H9 (cell line): ENCODE data around the gene RCN1. TPM values are rescaled to one million over a fixed set of nuclear protein-coding genes. Genes with fewer than 3 reads are reported as not detected.

Source experiments
- DNase-seq: peaks from one replicate; pipeline ENCODE4 v3.0.0-alpha.2; 2017
- H2AFZ ChIP-seq: one replicate; pipeline ENCODE4 v1.6.1; 2013; ENCODE audit warnings: mild to moderate bottlenecking, low read length, control low read depth, moderate library complexity
- H2AK5ac ChIP-seq: 2 replicates; pipeline ENCODE4 v1.6.1; 2013; ENCODE audit warnings: low read length, control low read depth, mixed read lengths; ENCODE audit not compliant: insufficient read length
- H2BK120ac ChIP-seq: one replicate; pipeline ENCODE4 v1.6.1; 2013; ENCODE audit warnings: low read depth, mild to moderate bottlenecking, low read length, control low read depth, inconsistent platforms; ENCODE audit not compliant: poor library complexity, severe bottlenecking
- H2BK12ac ChIP-seq: 2 replicates; pipeline ENCODE4 v1.6.1; 2013; ENCODE audit warnings: low read length, control low read depth, mixed read lengths, low read depth; ENCODE audit not compliant: insufficient read length
- H2BK15ac ChIP-seq: 2 replicates; pipeline ENCODE4 v1.6.1; 2013; ENCODE audit warnings: low read depth, low read length, control low read depth
- H2BK20ac ChIP-seq: one replicate; pipeline ENCODE4 v1.6.1; 2013; ENCODE audit warnings: low read depth, mild to moderate bottlenecking, low read length, control low read depth, inconsistent platforms; ENCODE audit not compliant: poor library complexity, severe bottlenecking
- H2BK5ac ChIP-seq: 2 replicates; pipeline ENCODE4 v1.6.1; 2013; ENCODE audit warnings: low read length, control low read depth, mixed read lengths; ENCODE audit not compliant: insufficient read length
- H3K14ac ChIP-seq: 2 replicates; pipeline ENCODE4 v1.6.1; 2013; ENCODE audit warnings: low read length, control low read depth; ENCODE audit not compliant: insufficient read depth
- H3K18ac ChIP-seq: 2 replicates; pipeline ENCODE4 v1.6.1; 2013; ENCODE audit warnings: low read depth, mild to moderate bottlenecking, mixed read lengths, low read length, control low read depth; ENCODE audit not compliant: insufficient read length
- H3K23ac ChIP-seq: 2 replicates; pipeline ENCODE4 v1.6.1; 2013; ENCODE audit warnings: low read length, control low read depth, mixed read lengths, low read depth; ENCODE audit not compliant: insufficient read length
- H3K23me2 ChIP-seq: 2 replicates; pipeline ENCODE4 v1.6.1; 2013; ENCODE audit warnings: low read depth, mild to moderate bottlenecking, mixed read lengths, low read length, control low read depth; ENCODE audit not compliant: insufficient read length, poor library complexity, severe bottlenecking
- H3K27ac ChIP-seq: 2 replicates; pipeline ENCODE4 v1.5.1; 2013; ENCODE audit warnings: low read length, control low read depth, mixed read lengths, low read depth; ENCODE audit not compliant: insufficient read length
- H3K27me3 ChIP-seq: 2 replicates; pipeline ENCODE4 v1.6.1; 2013; ENCODE audit warnings: low read length, control low read depth, inconsistent platforms; ENCODE audit not compliant: insufficient read depth
- H3K4ac ChIP-seq: 2 replicates; pipeline ENCODE4 v1.6.1; 2013; ENCODE audit warnings: low read depth, mild to moderate bottlenecking, control low read depth, inconsistent platforms, low read length, moderate library complexity
- H3K4me1 ChIP-seq: 2 replicates; pipeline ENCODE4 v1.6.1; 2013; ENCODE audit warnings: low read length, control low read depth, inconsistent platforms; ENCODE audit not compliant: insufficient read depth
- H3K4me2 ChIP-seq: 2 replicates; pipeline ENCODE4 v1.6.1; 2013; ENCODE audit warnings: low read length, control low read depth, mixed read lengths; ENCODE audit not compliant: insufficient read length, insufficient read depth
- H3K56ac ChIP-seq: 2 replicates; pipeline ENCODE4 v1.6.1; 2013; ENCODE audit warnings: low read depth, mild to moderate bottlenecking, mixed read lengths, low read length, control low read depth; ENCODE audit not compliant: insufficient read length
- H3K79me1 ChIP-seq: 2 replicates; pipeline ENCODE4 v1.6.1; 2013; ENCODE audit warnings: low read depth, mild to moderate bottlenecking, moderate library complexity, low read length, control low read depth, inconsistent platforms; ENCODE audit not compliant: insufficient read depth, poor library complexity, severe bottlenecking
- H3K79me2 ChIP-seq: 2 replicates; pipeline ENCODE4 v1.6.1; 2013; ENCODE audit warnings: low read length, control low read depth, inconsistent platforms; ENCODE audit not compliant: insufficient read depth
- H3K9ac ChIP-seq: 2 replicates; pipeline ENCODE4 v1.6.1; 2013; ENCODE audit warnings: low read length, control low read depth, mixed read lengths; ENCODE audit not compliant: insufficient read length; ENCODE audit errors: extremely low read depth
- H3K9me3 ChIP-seq: one replicate; pipeline ENCODE4 v1.6.1; 2013; ENCODE audit warnings: low read depth, low read length, inconsistent platforms; ENCODE audit not compliant: control insufficient read depth
- H3T11ph ChIP-seq: one replicate; pipeline ENCODE4 v1.6.1; 2013; ENCODE audit warnings: mild to moderate bottlenecking, low read length, control low read depth, inconsistent platforms
- H4K20me1 ChIP-seq: one replicate; pipeline ENCODE4 v1.6.1; 2013; ENCODE audit not compliant: control insufficient read depth, insufficient read length, insufficient read depth
- H4K5ac ChIP-seq: 2 replicates; pipeline ENCODE4 v1.6.1; 2013; ENCODE audit warnings: low read depth, mild to moderate bottlenecking, mixed read lengths, low read length, control low read depth; ENCODE audit not compliant: insufficient read length
- H4K8ac ChIP-seq: replicated peaks from 2 replicates; pipeline ENCODE4 v1.6.1; 2013; ENCODE audit warnings: low read length, control low read depth, mixed read lengths, low read depth; ENCODE audit not compliant: insufficient read length
- H4K91ac ChIP-seq: 2 replicates; pipeline ENCODE4 v1.6.1; 2013; ENCODE audit warnings: low read depth, mild to moderate bottlenecking, moderate library complexity, mixed read lengths, low read length, control low read depth; ENCODE audit not compliant: insufficient read length
- H3K27ac Mint-ChIP-seq, 3 experiments: 2 replicates in 2 of 3; 3 replicates in 1 of 3; pipeline ENCODE4 v1.8.0; 2020 to 2021; ENCODE audit warnings: mixed read lengths in 3 of 3, mild to moderate bottlenecking in 1 of 3, moderate library complexity in 1 of 3
- H3K27me3 Mint-ChIP-seq: 2 replicates; pipeline ENCODE4 v1.8.0; 2021; ENCODE audit warnings: low read depth, mild to moderate bottlenecking, moderate library complexity, mixed read lengths
- H3K36me3 Mint-ChIP-seq, 3 experiments: 2 replicates in 2 of 3; 3 replicates in 1 of 3; pipeline ENCODE4 v1.8.0; 2020 to 2021; ENCODE audit warnings: low read depth in 3 of 3, mixed read lengths in 3 of 3; ENCODE audit not compliant: insufficient read depth in 1 of 3
- H3K4me1 Mint-ChIP-seq, 2 experiments: 2 replicates each; pipeline ENCODE4 v1.8.0; 2020; ENCODE audit warnings: mixed read lengths in 2 of 2
- H3K4me3 Mint-ChIP-seq, 2 experiments: 2 replicates in 1 of 2; 3 replicates in 1 of 2; pipeline ENCODE4 v1.8.0; 2020 to 2021; ENCODE audit warnings: mild to moderate bottlenecking in 2 of 2, mixed read lengths in 2 of 2, moderate library complexity in 1 of 2
- H3K9me3 Mint-ChIP-seq, 2 experiments: 2 replicates in 1 of 2; 3 replicates in 1 of 2; pipeline ENCODE4 v1.8.0; 2020; ENCODE audit warnings: mild to moderate bottlenecking in 2 of 2, mixed read lengths in 2 of 2, moderate library complexity in 1 of 2
- WGBS: extraction: QIAGEN DNeasy Blood & Tissue Kit; methylation state at CpG from one replicate; pipeline ENCODE4 v1.1.7; 2013; ENCODE audit warnings: missing lambda C conversion rate, low lambda C conversion rate, mixed read lengths; ENCODE audit not compliant: insufficient read length; ENCODE audit errors: extremely low coverage; 5-methylcytosine and 5-hydroxymethylcytosine counted together
- total RNA-seq: library from RNA; stranded (reverse); gene quantifications from 2 replicates; pipeline ENCODE4 v1.2.1, GENCODE V29; 2021
- TF ChIP-seq, protein P1 (sequence below): fragments of 200-600 bp; sonication (generic); conservative IDR thresholded peaks from 3 replicates; pipeline ENCODE4 v1.8.0; 2021; ENCODE audit warnings: antibody characterized with exemption, mild to moderate bottlenecking

The RCN1 gene
- total RNA-seq, 1 experiment from 2014 or later: 109 TPM

DNA sequence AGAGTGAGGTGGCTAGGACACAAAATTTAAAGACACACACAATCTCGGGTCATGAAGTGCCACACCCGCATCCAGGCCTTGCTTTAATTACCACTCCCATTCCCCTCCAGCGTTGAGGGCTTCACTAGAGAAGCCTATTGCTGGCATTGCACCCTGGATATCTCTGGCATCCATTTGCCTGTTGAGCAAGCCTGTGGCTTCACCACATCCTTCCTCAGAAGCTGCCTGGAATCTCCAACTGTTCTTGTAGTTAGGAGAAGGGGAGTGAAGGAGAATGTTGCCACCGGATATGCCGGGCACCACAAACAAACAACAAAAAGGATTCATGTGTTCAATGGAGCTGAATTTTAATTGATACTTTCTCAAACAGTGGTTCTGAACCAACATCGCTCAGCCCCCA, 34.4 kb upstream of the RCN1 start:
- Histone ChIP-seq H4K91ac (no peak overlapping the region), H2AFZ (no peak overlapping the region), H3K56ac (no peak overlapping the region), H3K4me2 (no peak overlapping the region), H2BK12ac (no peak overlapping the region), H3K27me3 (no peaks in the 10 kb centered on the region), H3K9me3 (no peaks in the 10 kb centered on the region), H3K27ac (no peak overlapping the region), H2BK15ac (no peak overlapping the region), H3K23me2 (no peaks in the 10 kb centered on the region), H4K5ac (no peak overlapping the region), H3K9ac (no peak overlapping the region), H3K23ac (no peak overlapping the region), H2BK120ac (no peak overlapping the region), H2BK20ac (no peak overlapping the region), H2AK5ac (no peak overlapping the region), H4K8ac (no peak overlapping the region), H3K14ac (no peak overlapping the region), H3K79me2 (no peaks in the 10 kb centered on the region), H2BK5ac (no peak overlapping the region), H3K79me1 (no peaks in the 10 kb centered on the region), H4K20me1 (no peaks in the 10 kb centered on the region), H3K4me1 (no peaks in the 10 kb centered on the region), H3K18ac (no peak overlapping the region), H3T11ph (no peak overlapping the region), H3K4ac (no peak overlapping the region)
- Mint-ChIP-seq H3K9me3 (no peaks in the 10 kb centered on the region), H3K4me1 (peaks cover 8 to 10% of the 10 kb centered on the region in 2 experiments; a peak in 2 of 4 replicates), H3K27me3 (peaks cover 4% of the 10 kb centered on the region; the same call in 1 of the 2 replicates), H3K36me3 (no peaks in the 10 kb centered on the region; a peak in 1 of 7 replicates), H3K27ac (no peak overlapping the region), H3K4me3 (no peak overlapping the region)
- WGBS: no CpG with 5 or more reads among the region's 6 CpGs
- TF ChIP-seq, protein P1, sequence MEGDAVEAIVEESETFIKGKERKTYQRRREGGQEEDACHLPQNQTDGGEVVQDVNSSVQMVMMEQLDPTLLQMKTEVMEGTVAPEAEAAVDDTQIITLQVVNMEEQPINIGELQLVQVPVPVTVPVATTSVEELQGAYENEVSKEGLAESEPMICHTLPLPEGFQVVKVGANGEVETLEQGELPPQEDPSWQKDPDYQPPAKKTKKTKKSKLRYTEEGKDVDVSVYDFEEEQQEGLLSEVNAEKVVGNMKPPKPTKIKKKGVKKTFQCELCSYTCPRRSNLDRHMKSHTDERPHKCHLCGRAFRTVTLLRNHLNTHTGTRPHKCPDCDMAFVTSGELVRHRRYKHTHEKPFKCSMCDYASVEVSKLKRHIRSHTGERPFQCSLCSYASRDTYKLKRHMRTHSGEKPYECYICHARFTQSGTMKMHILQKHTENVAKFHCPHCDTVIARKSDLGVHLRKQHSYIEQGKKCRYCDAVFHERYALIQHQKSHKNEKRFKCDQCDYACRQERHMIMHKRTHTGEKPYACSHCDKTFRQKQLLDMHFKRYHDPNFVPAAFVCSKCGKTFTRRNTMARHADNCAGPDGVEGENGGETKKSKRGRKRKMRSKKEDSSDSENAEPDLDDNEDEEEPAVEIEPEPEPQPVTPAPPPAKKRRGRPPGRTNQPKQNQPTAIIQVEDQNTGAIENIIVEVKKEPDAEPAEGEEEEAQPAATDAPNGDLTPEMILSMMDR: no peak
- no peak for DNase-seq
